ENCODE data around the gene CCDC6.

The CCDC6 gene

DNA sequence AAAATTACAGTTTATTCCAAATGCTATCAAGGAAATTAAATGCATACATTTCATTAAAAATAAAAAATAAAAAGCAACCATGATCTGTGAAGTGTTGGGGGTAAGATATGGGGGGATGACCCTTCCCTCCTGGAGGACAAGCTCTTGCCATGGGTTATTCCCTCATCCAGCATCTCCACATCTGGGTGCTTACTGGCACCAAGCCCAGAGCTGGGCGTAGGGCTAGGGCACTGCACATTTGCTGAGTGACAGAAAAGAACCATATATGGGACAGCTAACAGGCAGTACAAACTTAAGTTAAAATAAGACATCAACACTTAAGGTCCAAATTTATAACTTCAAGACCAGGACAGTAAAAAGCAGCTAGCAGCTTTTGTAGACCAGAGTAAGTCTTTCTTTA, 10.2 kb downstream of the CCDC6 start:
- Histone ChIP-seq H3K4me3 (ENCODE audit: insufficient read depth, low read depth, low read length) (no peak overlapping the region), H3K4me1 (ENCODE audit: control insufficient read depth, insufficient read depth, low read length) (no peaks in the 10 kb centered on the region), H3K27ac (ENCODE audit: insufficient read depth, low read depth, low read length, poor library complexity, severe bottlenecking) (no peak overlapping the region), H3K36me3 (ENCODE audit: control insufficient read depth, insufficient read depth, low read length) (no peaks in the 10 kb centered on the region), H3K27me3 (ENCODE audit: control insufficient read depth, insufficient read depth, low read length, poor library complexity, severe bottlenecking) (no peaks in the 10 kb centered on the region), H3K9me3 (ENCODE audit: control insufficient read depth, low read length) (no peaks in the 10 kb centered on the region)
- WGBS, 2 experiments = 89 to 91% methylated on average over 1 of the region's 1 CpG

DNA sequence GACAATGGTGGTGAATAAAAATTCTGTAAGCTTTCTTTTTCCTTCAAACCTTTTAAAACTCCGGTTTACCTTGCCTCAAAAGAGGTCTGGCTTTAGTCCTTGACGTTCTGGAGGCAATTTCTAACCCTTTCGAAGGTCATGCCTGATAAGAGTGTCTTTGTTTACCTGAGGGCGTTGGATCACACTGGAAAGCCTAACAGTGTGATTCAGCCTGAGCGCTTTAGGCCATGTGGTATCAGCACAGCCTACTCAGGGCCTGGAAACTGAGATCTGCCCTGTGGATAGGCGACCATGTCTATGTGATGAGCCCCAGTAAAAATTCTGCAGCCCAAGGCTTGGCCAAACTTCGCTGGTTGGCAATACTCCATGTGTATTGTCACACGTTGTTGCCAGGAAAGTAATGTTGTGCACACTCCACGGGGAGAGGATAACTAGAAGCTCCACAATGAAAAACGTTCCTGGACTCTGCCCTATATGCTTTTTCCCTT, 10.7 kb downstream of the CCDC6 start:
- H3K27ac ChIP-seq (ENCODE audit: insufficient read depth, low read depth, low read length, poor library complexity, severe bottlenecking) = no peak overlapping the region
- H3K36me3 ChIP-seq (ENCODE audit: control insufficient read depth, insufficient read depth, low read length) = no peaks in the 10 kb centered on the region
- no peaks in the 10 kb centered on the region for H3K4me1 ChIP-seq (ENCODE audit: control insufficient read depth, insufficient read depth, low read length)
- no peaks in the 10 kb centered on the region for H3K9me3 ChIP-seq (ENCODE audit: control insufficient read depth, low read length)
- no peak overlapping the region for H3K4me3 ChIP-seq (ENCODE audit: insufficient read depth, low read depth, low read length)
- WGBS, 2 experiments = 89% methylated on average over 10 of the region's 10 CpGs
- no peaks in the 10 kb centered on the region for H3K27me3 ChIP-seq (ENCODE audit: control insufficient read depth, insufficient read depth, low read length, poor library complexity, severe bottlenecking)

DNA sequence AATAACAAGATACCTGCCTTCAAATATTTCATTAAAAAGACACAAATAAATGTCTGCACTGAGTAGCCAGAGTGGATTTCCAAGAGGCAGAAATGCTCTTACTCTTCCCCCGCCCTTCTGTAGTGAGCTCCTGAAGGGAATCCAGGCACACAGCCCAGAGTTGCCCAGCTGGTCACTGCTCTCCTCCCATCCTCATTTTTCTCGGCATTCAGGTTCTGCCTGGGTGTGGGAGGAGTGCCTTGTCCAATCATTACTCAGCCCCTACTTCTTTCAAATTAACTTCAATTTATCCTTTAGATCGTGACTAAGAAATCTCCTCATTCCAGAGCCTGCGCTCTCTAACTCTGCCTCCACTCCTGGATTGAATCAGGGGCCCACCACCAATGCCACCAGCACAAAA, 12.2 kb downstream of the CCDC6 start:
- Histone ChIP-seq H3K27ac (ENCODE audit: insufficient read depth, low read depth, low read length, poor library complexity, severe bottlenecking) (no peak overlapping the region), H3K4me1 (ENCODE audit: control insufficient read depth, insufficient read depth, low read length) (no peaks in the 10 kb centered on the region), H3K36me3 (ENCODE audit: control insufficient read depth, insufficient read depth, low read length) (no peaks in the 10 kb centered on the region), H3K27me3 (ENCODE audit: control insufficient read depth, insufficient read depth, low read length, poor library complexity, severe bottlenecking) (no peaks in the 10 kb centered on the region), H3K4me3 (ENCODE audit: insufficient read depth, low read depth, low read length) (no peak overlapping the region), H3K9me3 (ENCODE audit: control insufficient read depth, low read length) (no peaks in the 10 kb centered on the region)
- WGBS, 2 experiments = 78 to 84% methylated on average over 4 of the region's 4 CpGs

DNA sequence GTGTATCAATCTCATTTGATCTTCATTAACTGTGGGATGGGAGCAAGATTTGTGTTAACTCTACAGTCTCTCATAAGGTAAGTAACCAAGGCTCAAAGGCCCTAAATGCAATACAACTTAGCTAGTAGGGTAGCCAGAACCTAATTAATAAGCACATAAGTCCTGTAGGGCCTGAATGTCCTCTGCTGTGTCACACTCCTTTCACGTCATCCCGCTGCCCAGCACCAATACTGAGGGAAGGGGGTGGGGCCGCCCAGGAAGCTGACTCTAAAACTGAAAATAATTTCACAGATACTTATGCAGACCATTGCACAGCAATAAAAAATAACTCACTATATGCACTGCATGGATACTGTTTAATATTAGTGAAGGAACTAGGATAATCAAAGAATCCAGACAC, 13.7 kb downstream of the CCDC6 start:
- Histone ChIP-seq H3K27ac (ENCODE audit: insufficient read depth, low read depth, low read length, poor library complexity, severe bottlenecking) (no peak overlapping the region), H3K27me3 (ENCODE audit: control insufficient read depth, insufficient read depth, low read length, poor library complexity, severe bottlenecking) (no peaks in the 10 kb centered on the region), H3K9me3 (ENCODE audit: control insufficient read depth, low read length) (no peaks in the 10 kb centered on the region), H3K4me1 (ENCODE audit: control insufficient read depth, insufficient read depth, low read length) (no peaks in the 10 kb centered on the region), H3K36me3 (ENCODE audit: control insufficient read depth, insufficient read depth, low read length) (no peaks in the 10 kb centered on the region), H3K4me3 (ENCODE audit: insufficient read depth, low read depth, low read length) (no peak overlapping the region)
- whole genome bisulfite sequencing, 2 experiments = 79 to 92% methylated on average over 3 of the region's 3 CpGs

DNA sequence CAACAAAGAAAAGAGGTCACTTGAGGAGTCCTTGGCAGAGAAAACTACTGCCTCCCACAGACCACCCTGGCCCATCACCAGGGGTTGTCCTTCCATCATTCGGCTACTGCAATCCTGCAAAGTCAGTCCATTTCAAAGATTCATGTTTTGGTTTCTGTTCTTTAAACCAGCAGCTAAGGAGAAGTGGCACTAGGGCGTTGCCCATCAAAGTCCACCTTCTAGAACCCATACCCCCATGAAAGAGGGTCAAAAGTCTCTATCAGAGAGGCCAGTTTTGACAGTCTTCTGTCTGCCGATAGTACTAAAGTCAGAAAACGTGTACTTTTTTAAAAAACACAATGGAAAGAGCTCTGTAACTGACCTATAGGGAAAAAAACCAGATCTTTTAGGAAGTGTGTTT, 14.4 kb downstream of the CCDC6 start:
- 90 to 95% methylated on average over 4 of the region's 4 CpGs for WGBS, 2 experiments
- no peaks in the 10 kb centered on the region for H3K4me1 ChIP-seq (ENCODE audit: control insufficient read depth, insufficient read depth, low read length)

DNA sequence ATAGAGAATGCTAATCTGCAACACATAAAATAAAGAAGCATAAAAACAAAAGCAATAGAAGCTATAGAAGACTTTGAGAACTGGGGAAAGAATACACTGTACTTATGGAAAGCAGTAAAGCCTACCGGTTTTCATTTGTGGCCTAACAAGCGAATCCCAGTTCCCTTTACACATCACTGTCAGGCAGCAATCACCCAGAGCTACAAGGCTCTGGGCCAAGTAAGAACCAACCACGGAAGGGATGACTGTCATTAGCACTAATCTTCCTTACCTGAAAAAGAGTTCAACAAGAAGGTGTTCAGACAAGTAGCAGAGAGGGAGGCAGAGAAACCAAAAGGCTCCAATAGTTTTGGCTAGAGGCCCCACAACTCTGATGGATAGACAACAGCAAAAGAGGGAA, 15.0 kb downstream of the CCDC6 start:
- H3K36me3 ChIP-seq (ENCODE audit: control insufficient read depth, insufficient read depth, low read length) = no peaks in the 10 kb centered on the region
- no peaks in the 10 kb centered on the region for H3K27me3 ChIP-seq (ENCODE audit: control insufficient read depth, insufficient read depth, low read length, poor library complexity, severe bottlenecking)
- H3K4me1 ChIP-seq (ENCODE audit: control insufficient read depth, insufficient read depth, low read length) = no peaks in the 10 kb centered on the region
- no peak overlapping the region for H3K4me3 ChIP-seq (ENCODE audit: insufficient read depth, low read depth, low read length)
- 87 to 95% methylated on average over 3 of the region's 3 CpGs for WGBS, 2 experiments
- H3K9me3 ChIP-seq (ENCODE audit: control insufficient read depth, low read length) = no peaks in the 10 kb centered on the region
- H3K27ac ChIP-seq (ENCODE audit: insufficient read depth, low read depth, low read length, poor library complexity, severe bottlenecking) = no peak overlapping the region

More for the DNA sequence above, 14.4 kb downstream of the CCDC6 start:
- no peaks in the 10 kb centered on the region for H3K36me3 ChIP-seq (ENCODE audit: control insufficient read depth, insufficient read depth, low read length)
- H3K9me3 ChIP-seq (ENCODE audit: control insufficient read depth, low read length) = no peaks in the 10 kb centered on the region
- H3K27me3 ChIP-seq (ENCODE audit: control insufficient read depth, insufficient read depth, low read length, poor library complexity, severe bottlenecking) = no peaks in the 10 kb centered on the region
- H3K4me3 ChIP-seq (ENCODE audit: insufficient read depth, low read depth, low read length) = no peak overlapping the region
- no peak overlapping the region for H3K27ac ChIP-seq (ENCODE audit: insufficient read depth, low read depth, low read length, poor library complexity, severe bottlenecking)

DNA sequence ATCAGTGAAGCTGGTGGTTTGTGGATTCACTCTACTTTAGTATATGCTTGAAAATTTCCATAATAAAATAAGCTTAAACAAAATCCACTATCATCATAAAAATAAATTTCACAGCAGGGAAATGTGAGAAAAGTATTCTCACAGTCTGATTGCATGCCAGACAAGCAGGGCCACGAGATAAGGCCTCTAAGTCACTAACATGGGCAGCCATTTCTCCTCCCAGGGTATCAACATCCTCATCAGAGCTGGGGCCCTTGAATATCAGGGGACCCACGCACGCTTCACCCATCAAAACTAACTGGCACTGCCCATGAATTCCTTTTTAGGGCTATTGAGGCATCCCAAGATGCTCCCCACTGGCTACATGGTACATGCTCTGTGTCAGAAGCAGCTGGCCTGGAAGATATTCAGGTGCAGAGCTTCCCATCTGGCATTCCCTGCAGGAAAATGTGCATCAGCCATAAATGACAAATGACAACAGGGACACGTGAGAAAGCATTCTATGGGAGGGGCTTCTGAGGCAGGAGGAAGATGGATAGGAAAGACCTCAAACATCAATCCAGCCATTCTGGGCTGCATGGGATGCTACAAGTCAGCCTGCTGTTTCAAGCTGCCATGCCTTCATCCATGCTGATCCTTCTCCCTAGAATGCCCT, 17.4 kb downstream of the CCDC6 start:
- WGBS, 2 experiments = 93 to 97% methylated on average over 4 of the region's 4 CpGs
- Histone ChIP-seq H3K4me3 (ENCODE audit: insufficient read depth, low read depth, low read length) (no peak overlapping the region), H3K9me3 (ENCODE audit: control insufficient read depth, low read length) (no peaks in the 10 kb centered on the region), H3K36me3 (ENCODE audit: control insufficient read depth, insufficient read depth, low read length) (no peaks in the 10 kb centered on the region), H3K27me3 (ENCODE audit: control insufficient read depth, insufficient read depth, low read length, poor library complexity, severe bottlenecking) (no peaks in the 10 kb centered on the region), H3K4me1 (ENCODE audit: control insufficient read depth, insufficient read depth, low read length) (no peaks in the 10 kb centered on the region), H3K27ac (ENCODE audit: insufficient read depth, low read depth, low read length, poor library complexity, severe bottlenecking) (no peak overlapping the region)

DNA sequence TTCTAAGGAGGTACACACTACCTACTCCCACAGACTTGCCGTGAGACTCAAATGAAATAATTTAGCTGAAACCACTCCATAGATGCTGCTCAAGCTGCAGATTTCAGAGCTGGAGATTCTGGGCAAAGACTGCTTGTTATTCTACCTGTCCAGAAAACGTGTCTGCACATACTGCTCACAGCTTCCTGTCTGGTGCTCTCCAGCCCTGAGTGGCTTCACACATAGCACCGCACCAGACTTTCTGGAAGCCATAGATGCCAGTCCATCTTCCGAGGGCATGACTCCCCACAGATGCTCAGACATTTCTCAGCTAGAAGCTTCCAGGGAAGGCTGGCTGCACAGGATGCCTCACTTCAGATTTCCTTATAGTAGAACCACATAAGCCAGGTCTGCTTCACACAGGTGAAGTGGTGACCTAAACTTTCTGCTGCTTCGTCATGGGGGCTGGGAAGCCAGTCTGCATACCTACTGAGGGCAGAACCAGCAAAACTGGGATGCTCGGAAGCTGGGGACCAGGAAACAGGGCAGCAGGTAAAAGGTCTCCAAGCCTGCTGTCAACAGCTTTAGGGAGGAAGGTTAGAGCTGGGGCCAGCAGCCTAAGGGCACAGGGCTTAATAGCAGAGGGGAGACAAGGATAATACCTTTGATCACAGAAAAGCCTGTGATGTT, 18.2 kb downstream of the CCDC6 start:
- H3K27me3 ChIP-seq (ENCODE audit: control insufficient read depth, insufficient read depth, low read length, poor library complexity, severe bottlenecking) = no peaks in the 10 kb centered on the region
- no peaks in the 10 kb centered on the region for H3K36me3 ChIP-seq (ENCODE audit: control insufficient read depth, insufficient read depth, low read length)
- WGBS, 2 experiments = 92% methylated on average over 6 of the region's 6 CpGs
- H3K4me3 ChIP-seq (ENCODE audit: insufficient read depth, low read depth, low read length) = no peak overlapping the region
- no peaks in the 10 kb centered on the region for H3K9me3 ChIP-seq (ENCODE audit: control insufficient read depth, low read length)
- no peaks in the 10 kb centered on the region for H3K4me1 ChIP-seq (ENCODE audit: control insufficient read depth, insufficient read depth, low read length)
- H3K27ac ChIP-seq (ENCODE audit: insufficient read depth, low read depth, low read length, poor library complexity, severe bottlenecking) = no peak overlapping the region

DNA sequence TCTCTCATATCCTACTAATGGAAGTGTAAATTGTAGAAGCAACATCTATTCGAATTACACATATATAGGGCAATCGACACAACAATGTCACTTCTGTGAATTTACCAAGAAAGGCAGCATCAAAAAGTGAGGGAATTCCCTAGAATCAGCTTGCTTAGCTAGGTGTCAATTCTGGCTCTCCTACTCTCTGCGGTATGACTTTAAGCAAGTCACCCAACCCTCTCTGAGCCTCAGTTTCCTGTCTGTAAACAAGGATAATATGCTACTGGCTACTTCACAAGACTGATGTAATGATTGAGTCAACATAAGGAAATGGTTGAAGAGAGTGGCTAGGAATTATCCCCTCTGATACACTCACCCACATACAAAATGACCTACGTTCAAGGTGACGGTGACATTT, 19.4 kb downstream of the CCDC6 start:
- no peak overlapping the region for H3K4me3 ChIP-seq (ENCODE audit: insufficient read depth, low read depth, low read length)
- no peaks in the 10 kb centered on the region for H3K9me3 ChIP-seq (ENCODE audit: control insufficient read depth, low read length)
- no peaks in the 10 kb centered on the region for H3K36me3 ChIP-seq (ENCODE audit: control insufficient read depth, insufficient read depth, low read length)
- H3K27ac ChIP-seq (ENCODE audit: insufficient read depth, low read depth, low read length, poor library complexity, severe bottlenecking) = no peak overlapping the region
- WGBS, 2 experiments = 85% methylated on average over 3 to 5 of the region's 5 CpGs
- H3K27me3 ChIP-seq (ENCODE audit: control insufficient read depth, insufficient read depth, low read length, poor library complexity, severe bottlenecking) = no peaks in the 10 kb centered on the region
- no peaks in the 10 kb centered on the region for H3K4me1 ChIP-seq (ENCODE audit: control insufficient read depth, insufficient read depth, low read length)

DNA sequence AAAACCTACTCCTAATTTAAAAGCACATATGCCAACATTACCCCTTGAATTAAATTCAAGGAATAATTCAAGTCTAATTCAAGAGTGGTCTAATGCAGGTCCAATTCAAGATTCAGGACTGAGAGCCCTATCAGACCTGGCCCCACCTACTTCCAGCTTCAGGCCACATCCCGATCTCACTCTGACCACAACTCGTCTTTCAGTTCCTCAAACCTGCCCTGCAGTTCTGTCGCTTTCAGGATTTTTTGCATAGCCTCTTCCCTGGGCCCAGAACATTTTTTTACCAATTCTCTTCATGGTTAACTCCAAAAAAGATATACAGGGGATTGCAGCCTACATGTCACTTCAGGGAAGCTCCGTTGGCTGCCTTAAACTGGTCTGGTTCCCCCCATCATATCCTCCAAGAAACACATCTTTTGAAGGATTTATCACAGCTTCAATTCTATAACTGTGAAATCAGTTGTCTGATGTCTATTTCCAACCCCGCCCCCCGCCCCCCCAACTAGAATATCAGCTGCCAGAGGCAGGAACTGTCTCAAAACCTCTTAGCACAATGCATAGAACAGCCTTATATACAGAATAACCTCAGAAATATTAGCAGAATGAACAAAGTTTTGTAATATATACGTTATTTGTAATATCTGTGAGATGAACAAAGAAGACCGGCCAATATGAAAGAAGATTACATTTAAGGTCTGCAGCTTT, 20.8 kb downstream of the CCDC6 start:
- no peaks in the 10 kb centered on the region for H3K27me3 ChIP-seq (ENCODE audit: control insufficient read depth, insufficient read depth, low read length, poor library complexity, severe bottlenecking)
- 75 to 86% methylated on average over 6 to 7 of the region's 8 CpGs for WGBS, 2 experiments
- no peaks in the 10 kb centered on the region for H3K4me1 ChIP-seq (ENCODE audit: control insufficient read depth, insufficient read depth, low read length)
- H3K4me3 ChIP-seq (ENCODE audit: insufficient read depth, low read depth, low read length) = no peak overlapping the region
- H3K36me3 ChIP-seq (ENCODE audit: control insufficient read depth, insufficient read depth, low read length) = no peaks in the 10 kb centered on the region
- no peak overlapping the region for H3K27ac ChIP-seq (ENCODE audit: insufficient read depth, low read depth, low read length, poor library complexity, severe bottlenecking)
- no peaks in the 10 kb centered on the region for H3K9me3 ChIP-seq (ENCODE audit: control insufficient read depth, low read length)
